Left renal pelvis (tissue), 4 donors: ENCODE results near the gene SH3GL1. TPM values are rescaled to one million over a fixed set of nuclear protein-coding genes. Genes with fewer than 3 reads are reported as not detected.

Experiments
- DNase-seq, 4 donors: peaks; one replicate each; pipeline ENCODE4 v3.0.0-alpha.2; 2013; ENCODE audit warnings: low read depth in 4 of 4, low spot score in 3 of 4
- polyA plus RNA-seq, 4 donors: library from polyadenylated mRNA; unstranded; fragments of 120-200 nt; gene quantifications; one replicate each; pipeline ENCODE4 v1.2.1, GENCODE V29; 2013; ENCODE audit not compliant: insufficient read length in 4 of 4

The SH3GL1 gene
- polyA plus RNA-seq, 4 donors: 56.1 to 77.6 (median 72.3) TPM

DNA sequence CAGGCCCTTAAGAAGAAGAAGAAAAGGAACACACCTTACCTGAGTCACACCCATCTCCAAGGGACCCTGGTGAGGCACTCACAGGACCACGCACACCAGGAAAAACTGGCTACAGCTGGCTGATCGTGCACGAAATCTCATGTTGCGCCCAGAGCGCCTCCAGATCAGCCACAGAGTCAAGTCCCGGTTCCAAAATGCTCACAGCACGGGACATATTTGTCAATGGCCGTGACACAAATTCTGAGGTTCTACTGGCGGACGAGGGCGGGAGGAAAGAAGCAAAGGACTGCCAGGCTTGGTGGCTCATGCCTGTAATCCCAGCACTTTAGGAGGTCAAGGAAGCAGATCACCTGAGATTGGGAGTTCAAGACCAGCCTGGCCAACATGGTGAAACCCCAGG is 21.5 kb downstream of the SH3GL1 start:
- no peak for DNase-seq

DNA sequence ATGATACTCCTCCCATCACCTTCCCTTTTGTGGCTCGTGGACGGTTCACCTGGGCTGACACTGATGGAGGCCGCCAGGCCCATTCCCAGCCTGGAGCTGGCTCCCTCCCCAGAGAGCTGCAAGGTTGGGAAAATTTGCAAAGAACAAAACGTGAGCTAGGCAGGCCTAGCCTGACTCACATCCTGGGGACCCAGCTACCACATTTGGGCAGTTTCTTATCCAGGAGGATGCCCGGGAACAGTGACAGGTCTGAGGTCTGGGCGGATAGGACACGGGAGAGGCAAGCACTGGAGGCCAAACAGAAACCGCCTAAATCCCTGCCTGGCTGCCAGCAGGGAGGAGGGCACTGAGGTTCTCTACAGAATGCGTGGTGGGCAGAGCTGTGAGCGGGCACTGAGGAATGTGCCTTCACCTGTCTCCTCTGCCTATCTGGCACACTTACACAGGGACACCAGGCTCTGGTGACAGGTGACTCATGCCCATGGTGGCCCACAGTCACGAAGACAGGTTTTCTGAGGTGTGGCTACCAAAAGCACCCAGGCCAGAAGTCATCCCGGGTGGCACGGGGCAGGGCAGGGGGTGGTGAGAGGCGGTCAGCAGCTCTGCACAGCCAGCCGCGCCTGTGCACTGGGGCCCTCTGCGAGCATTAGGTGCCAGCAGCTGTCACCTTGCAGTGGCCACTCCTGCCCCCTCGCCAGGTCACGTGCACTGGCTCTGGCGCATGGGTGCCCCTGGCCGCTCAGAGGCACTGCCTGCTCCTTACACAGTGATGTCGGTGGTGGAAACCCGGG is 23.2 kb downstream of the SH3GL1 start:
- no peak for DNase-seq

DNA sequence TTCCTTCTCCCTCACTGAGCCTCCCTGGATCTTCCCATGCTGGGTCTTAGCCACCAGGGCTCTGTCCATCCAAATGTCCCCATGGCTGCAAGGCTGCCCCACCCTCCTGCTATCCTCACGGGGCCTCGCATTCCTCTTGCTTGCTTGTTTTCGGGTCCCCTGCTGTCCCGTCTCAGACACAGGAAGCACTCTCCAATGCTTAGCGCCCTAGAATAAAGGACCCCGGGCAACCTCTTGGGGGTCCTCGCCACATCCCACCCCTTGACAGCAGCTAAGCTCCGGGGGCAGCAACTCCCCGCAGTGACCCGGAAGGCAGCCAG is 23.7 kb downstream of the SH3GL1 start:
- no peak for DNase-seq

DNA sequence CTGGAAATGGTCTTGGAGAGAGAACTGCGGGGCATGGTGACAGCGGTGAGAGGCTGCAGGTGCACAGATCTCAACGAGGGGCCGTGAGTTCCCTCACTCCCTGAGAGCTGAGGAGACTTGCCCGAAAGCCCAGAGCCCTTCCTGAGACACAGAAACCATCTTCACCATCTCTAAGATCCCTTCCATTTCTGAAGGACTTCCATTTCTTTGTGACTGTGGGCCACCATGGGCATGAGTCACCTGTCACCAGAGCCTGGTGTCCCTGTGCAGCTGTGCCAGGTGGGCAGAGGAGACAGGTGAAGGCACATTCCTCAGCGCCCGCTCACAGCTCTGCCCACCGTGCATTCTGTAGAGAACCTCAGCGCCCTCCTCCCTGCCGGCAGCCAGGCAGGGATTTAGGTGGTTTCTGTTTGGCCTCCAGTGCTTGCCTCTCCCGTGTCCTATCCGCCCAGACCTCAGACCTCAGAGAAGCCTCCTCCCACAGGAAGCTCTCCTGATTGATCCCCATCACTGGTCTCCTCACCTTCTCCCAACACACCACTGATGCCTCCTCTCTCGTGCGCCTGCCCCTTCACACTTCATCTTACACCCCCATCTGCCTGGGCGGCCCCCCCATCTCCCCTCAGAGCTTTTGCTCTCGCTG is 24.2 kb downstream of the SH3GL1 start:
- no peak for DNase-seq

DNA sequence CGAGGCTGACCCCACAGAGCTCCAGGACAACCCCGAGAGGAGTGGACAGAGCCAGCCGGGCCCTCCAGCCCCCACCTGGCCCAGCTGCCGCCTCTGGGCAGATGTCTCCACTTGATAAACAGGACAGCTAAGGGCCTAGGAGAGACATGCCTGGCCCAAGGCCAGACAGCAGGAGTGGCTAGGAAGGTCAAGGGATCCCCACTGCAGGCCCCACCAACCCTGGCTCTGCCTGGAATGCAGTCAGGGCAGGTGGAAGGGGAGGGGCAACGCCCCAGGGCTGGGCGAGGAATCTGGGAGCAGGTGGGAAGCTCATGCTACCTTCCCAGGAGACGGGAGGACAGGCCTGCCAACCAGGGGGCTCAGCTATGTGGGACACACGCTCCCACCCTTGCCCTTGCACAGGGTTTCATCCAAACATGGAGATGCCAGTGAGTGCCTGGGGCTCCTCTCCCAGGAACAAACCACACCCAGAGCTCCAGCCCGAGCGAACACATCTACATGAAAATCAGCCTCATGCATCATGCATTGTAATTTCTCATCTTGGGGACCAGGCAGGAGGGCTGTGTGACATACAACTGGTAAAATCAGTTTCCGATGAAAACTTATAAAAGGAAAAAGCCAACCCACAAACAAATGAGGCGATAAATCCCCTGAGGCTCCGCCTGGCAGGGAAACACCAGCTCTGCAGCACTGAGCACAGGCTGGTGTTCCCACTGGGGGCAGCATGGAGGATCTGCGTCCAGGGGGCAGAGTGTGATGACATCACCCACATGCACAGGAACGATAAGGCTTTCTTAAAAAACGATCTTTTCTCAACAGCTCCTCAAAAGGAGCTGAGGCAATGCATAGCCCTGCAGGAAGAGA is 25.0 kb downstream of the SH3GL1 start:
- no peak for DNase-seq

DNA sequence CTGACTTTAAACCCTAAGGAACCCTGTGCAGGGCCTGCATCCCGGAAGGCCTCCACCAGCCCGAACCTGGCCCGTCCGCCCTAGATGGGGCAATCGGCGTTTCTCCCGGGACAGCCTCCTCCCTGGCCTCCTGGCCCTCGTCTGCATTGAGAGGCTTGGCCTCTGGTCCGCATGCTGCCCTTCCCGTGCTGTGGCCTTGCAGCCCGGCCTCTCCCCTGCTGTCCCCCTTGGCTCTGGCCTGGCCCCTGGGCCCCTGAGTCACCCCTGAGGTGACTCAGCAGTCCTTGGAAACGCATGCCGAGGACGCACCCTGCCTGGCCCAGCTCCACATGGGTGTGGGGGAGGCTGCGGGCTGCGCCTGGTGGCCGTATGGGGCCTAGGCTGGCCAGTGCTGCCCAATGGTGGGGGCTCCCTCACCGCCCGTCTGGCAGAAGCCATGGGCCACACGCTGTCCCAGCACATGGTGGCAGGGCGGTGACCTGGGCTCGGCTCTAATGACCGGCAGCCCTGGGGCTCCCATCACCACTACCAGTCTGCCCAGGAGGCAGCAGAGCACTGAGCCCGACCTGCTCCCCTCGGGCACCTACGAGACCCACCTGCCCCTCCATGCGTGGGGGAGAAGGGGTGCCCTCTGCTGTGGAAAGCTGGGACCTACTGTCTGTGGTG is 25.7 kb downstream of the SH3GL1 start:
- DNase-seq: no peak

DNA sequence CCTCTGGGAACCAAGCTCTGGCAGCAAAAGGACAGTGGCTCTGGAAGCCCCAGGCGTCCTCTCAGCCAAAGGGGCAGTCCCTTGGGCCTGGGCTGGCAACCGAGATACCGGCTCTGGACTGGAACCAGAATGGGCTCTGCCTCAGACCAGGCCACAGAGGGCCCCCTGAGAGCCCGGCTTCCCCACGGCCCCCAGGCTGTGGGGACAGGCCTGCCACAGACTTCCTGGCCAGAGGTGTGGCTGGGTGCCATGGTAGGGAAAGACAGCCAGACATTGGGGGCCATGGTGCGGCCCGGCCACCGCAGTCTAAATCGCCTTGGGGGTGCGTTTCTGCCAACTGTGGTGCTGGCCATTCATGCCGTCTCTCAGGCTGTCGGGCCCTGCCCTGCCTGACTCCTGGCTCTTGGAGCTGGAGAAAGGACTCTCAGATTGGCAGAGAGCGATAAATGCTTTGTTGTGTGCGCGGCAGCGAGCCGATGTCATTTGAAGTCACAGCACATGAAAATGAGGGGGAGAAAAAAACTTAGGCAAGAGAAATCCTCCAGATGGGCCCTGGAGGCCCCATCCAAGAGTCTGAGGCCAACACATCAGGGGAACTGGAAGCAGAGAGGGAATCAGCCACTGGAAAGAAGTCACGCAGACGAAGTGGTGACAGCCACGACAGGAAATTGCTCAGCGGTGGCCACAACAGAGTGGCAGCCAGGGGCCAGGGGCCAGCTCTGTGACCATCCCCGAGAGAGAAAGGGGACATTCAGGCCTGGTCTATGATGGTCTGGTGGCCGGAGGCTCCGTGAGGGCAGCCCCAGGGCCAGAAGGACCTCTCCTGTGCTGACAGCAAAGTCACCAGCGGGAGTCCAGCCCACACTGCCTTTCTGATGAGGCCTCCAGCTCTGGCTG is 26.5 kb downstream of the SH3GL1 start:
- no peak for DNase-seq

DNA sequence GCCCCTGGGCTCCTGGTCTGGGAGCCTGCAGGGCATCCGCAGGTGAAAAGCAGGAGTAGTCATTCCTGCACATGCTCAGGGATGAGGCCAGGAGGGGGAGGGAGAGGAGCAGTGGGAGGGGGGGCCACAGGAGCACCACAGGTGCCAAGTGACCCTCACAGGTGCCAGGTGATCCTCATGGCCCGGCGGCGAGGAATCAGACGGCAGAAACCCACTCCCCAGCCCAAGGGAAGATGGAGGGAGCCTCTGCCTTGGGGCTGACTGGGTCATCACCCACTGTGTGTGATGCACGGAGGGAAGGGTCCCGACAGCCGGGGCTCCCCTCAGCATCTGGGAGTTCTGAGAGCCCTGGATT is 27.4 kb downstream of the SH3GL1 start:
- DNase-seq: no peak

DNA sequence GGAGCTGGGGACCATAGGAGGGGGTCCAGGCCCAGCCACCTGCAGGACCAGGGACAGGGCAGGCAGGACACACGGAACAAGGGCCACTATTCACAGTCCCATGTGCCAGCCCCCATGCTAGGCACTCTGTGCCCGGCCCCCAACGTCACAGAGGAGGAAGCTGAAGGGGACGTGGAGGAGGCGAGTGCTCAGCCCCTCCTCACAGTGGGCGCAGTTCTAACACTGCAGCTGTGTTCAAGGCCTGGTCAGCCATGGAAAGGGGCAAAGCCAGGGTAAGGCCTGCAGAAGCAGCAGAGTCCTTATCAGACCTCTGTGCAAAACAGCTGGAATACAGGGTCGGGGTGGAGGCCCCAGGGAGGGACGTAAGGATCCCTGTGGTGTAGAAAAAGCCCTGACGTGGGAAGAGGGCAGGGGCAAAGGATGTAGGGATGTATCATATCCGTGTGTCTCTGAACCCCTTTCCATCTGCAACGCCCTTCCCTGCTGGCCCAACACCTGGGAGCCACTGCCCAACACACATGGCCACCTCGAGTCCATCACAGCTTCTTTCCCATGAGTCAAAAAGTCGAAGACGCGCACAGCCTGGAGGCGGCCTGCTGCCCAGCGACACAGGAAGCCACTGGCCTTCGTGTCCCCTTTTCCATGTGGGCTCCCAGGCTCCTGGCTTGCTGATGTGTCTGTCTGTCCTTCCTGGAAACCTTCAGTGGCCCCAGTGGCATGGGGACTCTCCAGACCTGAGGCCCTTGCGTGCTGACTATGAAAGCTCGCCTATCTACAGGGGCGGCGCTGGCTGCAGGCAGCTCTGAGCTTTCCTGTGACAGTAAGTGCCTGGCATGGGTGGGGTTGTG is 28.0 kb downstream of the SH3GL1 start:
- no peak for DNase-seq

DNA sequence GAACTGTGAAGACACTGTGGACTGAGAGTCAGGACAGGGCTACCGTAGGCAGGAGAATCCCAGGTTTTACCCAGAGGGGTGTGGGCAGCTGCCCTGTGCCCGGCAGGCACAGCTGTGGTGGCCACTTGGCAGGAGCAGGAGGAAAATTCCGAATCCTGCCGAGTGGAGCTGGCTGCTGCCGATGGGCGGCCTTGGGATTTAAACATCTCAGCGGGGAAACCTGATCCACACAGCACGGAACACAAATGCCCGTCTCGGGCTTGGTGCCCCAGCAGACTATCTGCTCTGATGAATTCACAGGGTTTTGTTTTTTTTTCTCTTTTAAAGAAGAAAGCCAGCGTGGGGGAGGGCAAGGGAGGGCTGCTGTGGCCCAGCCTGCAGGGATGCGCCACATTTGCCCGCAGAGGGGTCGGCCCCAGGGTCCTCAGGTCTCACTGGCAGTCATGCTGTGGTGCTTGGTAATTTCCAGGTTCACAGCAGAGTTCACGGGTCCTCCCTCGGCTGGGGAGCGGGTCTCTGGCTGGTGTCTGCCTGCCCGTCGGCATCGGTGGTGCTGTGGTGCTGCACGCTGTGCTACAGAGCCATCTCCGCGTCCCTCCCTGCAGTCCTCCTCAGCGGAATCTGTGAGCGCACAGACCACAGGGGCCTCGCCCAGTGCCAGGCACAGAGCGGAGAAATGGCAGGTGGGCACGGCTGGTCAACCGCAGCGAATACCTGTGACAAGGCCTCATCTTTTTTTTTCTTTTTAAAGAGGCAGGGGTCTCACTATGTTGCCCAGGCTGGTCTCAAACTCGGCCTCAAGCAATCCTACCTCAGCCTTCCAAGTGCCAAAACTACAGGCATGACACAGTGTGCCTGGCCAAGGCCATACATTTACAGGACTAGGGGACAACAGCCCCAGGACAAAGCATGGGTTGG is 28.8 kb downstream of the SH3GL1 start:
- DNase-seq: no peak

DNA sequence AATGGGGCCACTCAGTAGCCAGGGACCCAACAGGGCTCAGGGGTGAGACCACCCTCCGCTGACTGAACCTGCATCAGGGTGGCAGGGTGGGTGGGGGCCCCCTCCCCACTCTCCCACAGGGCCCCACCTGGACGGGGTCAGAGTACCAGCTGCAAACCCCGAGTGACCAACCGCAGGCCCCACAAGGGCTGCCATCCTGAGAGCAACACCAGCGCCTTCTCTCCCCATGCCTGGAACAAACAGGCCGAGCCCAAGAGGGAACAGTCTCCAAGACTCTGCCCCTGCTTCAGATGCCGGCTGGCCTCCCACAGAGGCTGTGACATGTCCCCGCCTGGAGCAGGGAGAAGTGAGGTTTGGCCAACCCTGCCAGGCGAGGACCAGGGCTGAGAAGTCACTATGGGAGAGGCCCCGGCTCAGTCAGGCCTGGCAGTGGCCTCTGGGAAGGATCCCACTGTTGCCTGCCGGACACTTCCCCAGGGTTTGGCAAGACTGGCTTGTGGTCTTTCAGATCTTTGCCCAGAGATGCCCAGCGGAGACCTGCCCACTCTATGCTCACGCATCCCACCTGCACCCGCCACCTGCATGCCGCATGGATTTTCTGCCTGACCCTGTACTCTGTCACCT is 29.8 kb downstream of the SH3GL1 start:
- no peak for DNase-seq

DNA sequence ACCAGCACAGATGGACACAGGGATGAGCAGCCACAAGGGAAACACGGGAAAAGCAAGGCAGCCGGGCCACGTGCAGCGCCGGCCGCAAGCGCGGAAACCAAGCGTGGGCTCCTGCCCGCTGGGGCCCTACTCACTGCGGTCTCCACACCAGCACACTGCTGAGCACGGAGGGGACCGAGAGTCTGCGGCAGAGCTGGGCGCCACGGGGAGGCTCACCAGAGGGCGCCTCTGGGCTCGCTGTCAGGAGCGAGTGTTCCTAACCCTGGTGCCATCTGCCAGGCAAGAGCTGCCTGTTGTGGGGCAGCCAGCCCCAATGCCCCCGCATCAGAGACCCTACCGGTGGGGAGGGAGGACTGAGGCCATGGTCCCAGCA is 30.5 kb downstream of the SH3GL1 start:
- no peak for DNase-seq

DNA sequence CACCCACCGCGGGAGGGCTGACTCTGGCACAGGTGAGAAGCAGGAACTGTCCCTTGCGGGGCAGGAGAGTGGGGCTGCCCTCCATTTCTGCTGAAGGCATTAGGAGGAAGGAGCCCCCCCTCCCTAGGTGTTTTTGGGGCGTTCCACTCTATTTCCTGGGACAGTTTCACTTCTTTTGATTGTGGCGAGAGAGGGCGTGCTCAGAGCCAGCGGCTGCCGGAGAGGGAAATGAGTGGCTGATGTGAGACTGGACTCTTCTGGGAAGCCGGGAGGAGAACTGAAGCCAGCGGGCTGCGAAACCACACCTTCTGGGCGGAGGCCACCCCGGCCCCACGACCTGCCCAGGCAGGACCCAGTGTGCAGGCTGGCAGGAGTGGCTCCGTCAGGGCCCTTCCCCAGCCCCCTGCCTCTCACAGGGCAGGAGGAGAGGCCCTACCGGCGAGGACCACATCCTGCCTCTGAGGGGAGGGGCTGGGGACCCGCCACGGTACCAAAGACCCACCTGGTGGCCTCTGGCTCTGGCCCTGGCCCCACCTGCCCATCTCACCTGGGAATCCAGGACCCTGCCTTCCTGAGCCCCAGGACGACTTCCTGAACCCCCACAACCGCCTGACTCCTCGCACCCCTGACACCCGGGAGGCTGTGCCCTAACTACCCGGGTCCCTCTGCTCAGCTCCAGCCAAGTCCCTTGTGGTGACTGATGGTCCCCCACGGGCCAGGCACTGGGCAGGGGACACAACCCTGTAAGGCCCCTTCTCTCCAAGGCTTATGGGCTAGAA is 31.0 kb downstream of the SH3GL1 start:
- DNase-seq: no peak

DNA sequence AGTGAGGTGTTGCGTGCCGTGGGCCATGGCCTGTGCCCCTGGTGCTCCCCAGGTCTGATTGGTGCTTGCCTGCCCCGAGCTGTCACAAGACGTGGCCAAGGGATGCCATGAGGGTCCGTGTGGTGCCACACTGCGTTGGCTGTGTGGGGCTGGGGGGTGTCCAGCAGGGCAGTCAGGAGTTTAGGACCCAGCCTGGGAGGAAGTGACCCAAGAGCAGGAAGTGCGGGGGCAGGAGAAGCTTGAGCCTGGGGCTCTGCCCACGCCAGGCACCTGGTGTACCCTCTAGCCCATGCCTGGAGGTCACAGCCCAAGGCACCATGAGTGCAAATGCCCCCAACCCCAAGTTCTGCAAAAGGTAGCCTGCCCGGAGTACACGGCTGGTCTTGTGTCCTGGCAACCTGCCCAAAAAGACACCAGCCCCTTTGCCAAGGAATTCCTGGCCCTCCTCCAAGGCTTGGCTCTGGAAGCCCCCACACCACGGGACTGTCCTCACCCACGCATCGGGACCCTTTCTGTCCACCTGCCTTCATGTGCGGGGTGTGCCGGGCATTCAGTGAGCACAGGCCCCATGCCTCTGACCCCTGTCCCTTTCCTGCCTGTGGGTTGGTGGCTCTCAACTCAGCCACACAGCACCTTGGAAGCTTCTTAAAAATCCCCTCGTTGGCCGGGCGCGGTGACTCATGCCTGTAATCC is 32.1 kb downstream of the SH3GL1 start:
- no peak for DNase-seq

DNA sequence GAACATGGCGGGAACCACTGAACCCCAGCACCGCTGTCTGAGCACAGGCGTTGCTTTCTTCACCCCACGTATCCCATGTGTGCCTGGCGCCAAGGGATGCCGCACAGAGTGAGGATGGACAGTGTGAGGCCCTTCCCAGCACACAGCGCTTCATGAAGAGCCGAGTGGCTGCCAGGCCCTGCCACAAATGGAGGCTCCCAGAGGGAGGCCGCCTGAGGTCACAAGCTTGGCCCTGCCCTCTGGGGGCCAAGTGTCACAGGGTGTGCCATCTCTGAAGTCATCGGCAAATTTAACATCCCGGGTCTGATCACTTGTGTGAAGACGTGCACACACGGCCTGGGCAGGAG is 32.6 kb downstream of the SH3GL1 start:
- no peak for DNase-seq

DNA sequence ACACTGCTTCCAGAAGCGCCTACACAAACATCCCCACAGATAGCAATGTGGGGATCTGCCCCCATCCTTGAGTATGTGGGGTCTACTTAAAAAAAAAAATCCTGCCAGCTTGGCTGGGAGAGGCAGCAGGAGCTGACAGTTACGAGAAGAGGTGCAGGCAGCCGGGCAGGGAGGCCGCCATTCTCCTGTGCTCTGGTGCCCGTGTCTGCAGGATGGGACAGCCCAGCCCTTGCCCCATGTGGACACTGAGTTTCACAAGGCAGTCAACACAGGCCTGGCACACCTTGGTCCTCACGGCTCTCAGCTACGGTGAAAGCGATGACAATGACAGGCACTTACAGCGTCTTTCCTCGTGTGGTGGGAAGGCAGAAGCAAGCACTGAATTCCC is 33.0 kb downstream of the SH3GL1 start:
- DNase-seq: no peak
